Measurements from ENCODE around the gene RNF20. TPM values are rescaled to one million over a fixed set of nuclear protein-coding genes. Genes with fewer than 3 reads are reported as not detected.
"Not testable (repeated sequence)": the region's sequence is repeated elsewhere in the genome, so short reads cannot be mapped to it uniquely, and the experiment has no call there.

Gene RNF20
- total RNA-seq, 2 donors from 2014 or later, result 42.1 to 49.9 TPM

GRCh38 chr9:101572316-101572715 is 38.7 kb downstream of the RNF20 start:
- H3K9me3 Mint-ChIP-seq, result peaks cover 0 to 4% of the 10 kb centered on the region in 2 donors
- ATAC-seq, result peak in 1 of 2 donors; percentile 32
- H3K27ac Mint-ChIP-seq, result peak overlapping the region in 1 of 2 donors; percentile 78
- peaks cover 0 to 8% of the 10 kb centered on the region in 2 donors for H3K36me3 Mint-ChIP-seq
- no peak for DNase-seq (ENCODE audit: low spot score in 2 of 2)

GRCh38 chr9:101574731-101575333 is 41.2 kb downstream of the RNF20 start:
- ATAC-seq (peak in 1 of 2 donors; percentile 47), DNase-seq (ENCODE audit: low spot score in 2 of 2) (no peak)
- Mint-ChIP-seq H3K27ac (no peak overlapping the region), H3K36me3 (no peaks in the 10 kb centered on the region), H3K9me3 (peaks cover 0 to 4% of the 10 kb centered on the region in 2 donors)

- ATAC-seq, result peak in 1 of 2 donors; percentile 45
- H3K36me3 Mint-ChIP-seq, result no peaks in the 10 kb centered on the region
- peaks cover 0 to 4% of the 10 kb centered on the region in 2 donors for H3K9me3 Mint-ChIP-seq
- DNase-seq (ENCODE audit: low spot score in 2 of 2), result no peak
- no peak overlapping the region for H3K27ac Mint-ChIP-seq
Measured at GRCh38 chr9:101578378-101578777, 44.7 kb downstream of the RNF20 start.

GRCh38 chr9:101579711-101580545 is 46.3 kb downstream of the RNF20 start:
- ATAC-seq (no peak), DNase-seq (ENCODE audit: low spot score in 2 of 2) (no peak)
- Mint-ChIP-seq H3K9me3 (peaks cover 1 to 4% of the 10 kb centered on the region in 2 donors), H3K27ac (no peak overlapping the region), H3K36me3 (no peaks in the 10 kb centered on the region)

GRCh38 chr9:101582553-101582952 is 48.9 kb downstream of the RNF20 start:
- DNase-seq (ENCODE audit: low spot score in 2 of 2) (no peak), ATAC-seq (no peak)
- H3K27ac Mint-ChIP-seq, result no peak overlapping the region
- peaks cover 3 to 15% of the 10 kb centered on the region in 2 donors for H3K9me3 Mint-ChIP-seq
- H3K36me3 Mint-ChIP-seq, result no peaks in the 10 kb centered on the region

GRCh38 chr9:101585740-101586139 is 52.1 kb downstream of the RNF20 start:
- DNase-seq (ENCODE audit: low spot score in 2 of 2), result no peak
- H3K27ac Mint-ChIP-seq, result no peak overlapping the region
- H3K9me3 Mint-ChIP-seq, result peaks cover 3 to 15% of the 10 kb centered on the region in 2 donors
- no peaks in the 10 kb centered on the region for H3K36me3 Mint-ChIP-seq
- ATAC-seq, result no peak

GRCh38 chr9:101586651-101587050 is 53.0 kb downstream of the RNF20 start:
- H3K36me3 Mint-ChIP-seq, result no peaks in the 10 kb centered on the region
- peaks cover 3 to 15% of the 10 kb centered on the region in 2 donors for H3K9me3 Mint-ChIP-seq
- ATAC-seq (peak; percentile 97 to 98), DNase-seq (ENCODE audit: low spot score in 2 of 2) (peak in 1 of 2 donors; percentile 16)
- H3K27ac Mint-ChIP-seq, result no peak overlapping the region

GRCh38 chr9:101587332-101588043 is 53.8 kb downstream of the RNF20 start:
- H3K9me3 Mint-ChIP-seq, result peaks cover 3 to 15% of the 10 kb centered on the region in 2 donors
- H3K36me3 Mint-ChIP-seq, result no peaks in the 10 kb centered on the region
- no peak for ATAC-seq
- H3K27ac Mint-ChIP-seq, result no peak overlapping the region
- no peak for DNase-seq (ENCODE audit: low spot score in 2 of 2)

GRCh38 chr9:101590074-101590473 is 56.4 kb downstream of the RNF20 start:
- H3K36me3 Mint-ChIP-seq; H3K27ac Mint-ChIP-seq; DNase-seq (ENCODE audit: low spot score in 2 of 2): not testable (repeated sequence)
- ATAC-seq, result peak in 1 of 2 donors; percentile 28
- H3K9me3 Mint-ChIP-seq, result peaks cover 3 to 12% of the 10 kb centered on the region in 2 donors

GRCh38 chr9:101590901-101591300 is 57.2 kb downstream of the RNF20 start:
- ATAC-seq, result no peak
- H3K9me3 Mint-ChIP-seq, result peaks cover 0 to 4% of the 10 kb centered on the region in 2 donors
- no peaks in the 10 kb centered on the region for H3K36me3 Mint-ChIP-seq
- H3K27ac Mint-ChIP-seq, result no peak overlapping the region
- no peak for DNase-seq (ENCODE audit: low spot score in 2 of 2)

- ATAC-seq (no peak), DNase-seq (ENCODE audit: low spot score in 2 of 2) (no peak)
Measured at GRCh38 chr9:101591787-101592446, 58.3 kb downstream of the RNF20 start.

GRCh38 chr9:101592788-101593187 is 59.1 kb downstream of the RNF20 start:
- no peaks in the 10 kb centered on the region for H3K9me3 Mint-ChIP-seq
- no peak overlapping the region for H3K27ac Mint-ChIP-seq
- no peaks in the 10 kb centered on the region for H3K36me3 Mint-ChIP-seq
- DNase-seq (ENCODE audit: low spot score in 2 of 2) (no peak), ATAC-seq (no peak)

More at GRCh38 chr9:101591787-101592446, 58.3 kb downstream of the RNF20 start:
- no peaks in the 10 kb centered on the region for H3K9me3 Mint-ChIP-seq
- H3K36me3 Mint-ChIP-seq, result no peaks in the 10 kb centered on the region
- H3K27ac Mint-ChIP-seq, result no peak overlapping the region

GRCh38 chr9:101593345-101593744 is 59.7 kb downstream of the RNF20 start:
- ATAC-seq, result no peak
- no peak overlapping the region for H3K27ac Mint-ChIP-seq

GRCh38 chr9:101594796-101595195 is 61.1 kb downstream of the RNF20 start, which contains the start of gene PPP3R2:
Gene PPP3R2, minus strand, starts transcription at chr9:101594969. Its CDS starts 48 bp downstream, at chr9:101594921.
- H3K9me3 Mint-ChIP-seq, result no peaks in the 10 kb centered on the region
- no peak for DNase-seq (ENCODE audit: low spot score in 2 of 2)
- H3K36me3 Mint-ChIP-seq, result no peaks in the 10 kb centered on the region
- ATAC-seq, result no peak
- H3K27ac Mint-ChIP-seq, result no peak within 1 kb of the TSS

More at GRCh38 chr9:101593345-101593744, 59.7 kb downstream of the RNF20 start:
- Mint-ChIP-seq H3K9me3 (no peaks in the 10 kb centered on the region), H3K36me3 (no peaks in the 10 kb centered on the region)
- DNase-seq (ENCODE audit: low spot score in 2 of 2), result no peak

GRCh38 chr9:101601904-101602765 is 68.5 kb downstream of the RNF20 start:
- Mint-ChIP-seq H3K27ac (no peak overlapping the region), H3K9me3 (no peaks in the 10 kb centered on the region), H3K36me3 (no peaks in the 10 kb centered on the region)
- ATAC-seq (peak in 1 of 2 donors; percentile 70), DNase-seq (ENCODE audit: low spot score in 2 of 2) (peak in 1 of 2 donors; percentile 13)

Data from activated naive CD4-positive, alpha-beta T cell treated with anti-CD3 and anti-CD28 coated beads, Interleukin-2, amount 50 U/mL, for 72 hours (primary cell).